AG09309 (cell line): ENCODE results near the gene CDH18.

Experiments
- DNase-seq: peaks from one replicate; pipeline ENCODE4 v3.0.0-alpha.2; 2010; ENCODE audit warnings: low read depth
- H3K4me3 ChIP-seq: 2 replicates; pipeline ENCODE4 v1.5.1; 2011; ENCODE audit warnings: mild to moderate bottlenecking, low read depth, low read length, moderate library complexity; ENCODE audit not compliant: control insufficient read depth
- CTCF ChIP-seq: IDR thresholded peaks from 2 replicates; pipeline ENCODE4 v1.5.1; 2011; ENCODE audit warnings: mild to moderate bottlenecking, low read depth, low read length, inconsistent platforms; ENCODE audit not compliant: insufficient read depth, control insufficient read depth; ENCODE audit errors: missing control alignments

The CDH18 gene

GRCh38 chr5:20028506-20028905 is 40.5 kb upstream of the CDH18 start:
- no peak for DNase-seq
- no peak for TF ChIP-seq CTCF
- no peak overlapping the region for H3K4me3 ChIP-seq

- no peak for TF ChIP-seq CTCF
- no peak for DNase-seq
- no peak overlapping the region for H3K4me3 ChIP-seq
Measured at GRCh38 chr5:20023686-20024180, 35.7 kb upstream of the CDH18 start.

GRCh38 chr5:20020247-20020646 is 32.2 kb upstream of the CDH18 start:
- no peak for TF ChIP-seq CTCF
- DNase-seq: no peak
- H3K4me3 ChIP-seq: no peak overlapping the region

GRCh38 chr5:20017021-20017420 is 29.0 kb upstream of the CDH18 start:
- H3K4me3 ChIP-seq: no peak overlapping the region
- TF ChIP-seq CTCF: no peak
- no peak for DNase-seq

- no peak for TF ChIP-seq CTCF
- no peak for DNase-seq
- no peak overlapping the region for H3K4me3 ChIP-seq
Measured at GRCh38 chr5:20000416-20000815, 12.4 kb upstream of the CDH18 start.

GRCh38 chr5:19988457-19988856 is 457 bp upstream of the CDH18 start:
- TF ChIP-seq CTCF: no peak
- H3K4me3 ChIP-seq: peak overlapping the region; percentile 36
- no peak for DNase-seq

- no peak for DNase-seq
- H3K4me3 ChIP-seq: no peak overlapping the region
- no peak for TF ChIP-seq CTCF
Measured at GRCh38 chr5:19986806-19987205, 1.2 kb downstream of the CDH18 start.
